ENCODE data around the gene LIMK2. TPM values are rescaled to one million over a fixed set of nuclear protein-coding genes. Genes with fewer than 3 reads are reported as not detected.
A peak's percentile ranks its signal among the peaks of the same experiment; 100 is the strongest.

The LIMK2 gene
- total and polyA plus RNA-seq, 10 of the 15 experiments (the other 5 are each of a cell fraction or from before 2014, with no cell fraction given), result 2.9 to 40.4 (median 26.7) TPM

- TF ChIP-seq ELK1 (IDR thresholded peaks at IDR 0.05; ENCODE audit: low read depth, low read length), result no peak; the same call in 1 of the 2 replicates
- TF ChIP-seq NFYA (IDR thresholded peaks at IDR 0.05; ENCODE audit: borderline replicate concordance, low read depth, low read length), result no peak; the same call in 1 of the 2 replicates
- TF ChIP-seq YBX1 (IDR thresholded peaks at IDR 0.05), result no peak
- peak; percentile 79 for TF ChIP-seq RELA (IDR thresholded peaks at IDR 0.05; ENCODE audit: borderline replicate concordance, partially characterized antibody)
- TF ChIP-seq CBX5 (IDR thresholded peaks at IDR 0.05; ENCODE audit: low read depth), result no peak
- no peak for TF ChIP-seq SREBF2 (IDR thresholded peaks at IDR 0.05; ENCODE audit: low read length)
- peak; percentile 93 for TF ChIP-seq NFYB (IDR thresholded peaks at IDR 0.05; ENCODE audit: insufficient read depth, low read depth, low read length)
- TF ChIP-seq STAT1 (conservative IDR thresholded peaks at IDR 0.05), result no peak
- no peak for TF ChIP-seq CBFB (IDR thresholded peaks at IDR 0.05; ENCODE audit: low read depth)
- no peak for TF ChIP-seq ZNF622 (IDR thresholded peaks at IDR 0.05)
- no peak for TF ChIP-seq ZNF274 (IDR thresholded peaks at IDR 0.05; ENCODE audit: insufficient read depth, insufficient read length)
- TF ChIP-seq SMC3 (IDR thresholded peaks at IDR 0.05; ENCODE audit: borderline replicate concordance, low read length), result no peak
- TF ChIP-seq ZBTB11 (CRISPR knock-in tag; IDR thresholded peaks at IDR 0.05), result no peak
- TF ChIP-seq KDM1A (IDR thresholded peaks at IDR 0.05; ENCODE audit: borderline replicate concordance), result no peak
- TF ChIP-seq RAD51 (IDR thresholded peaks at IDR 0.05), result no peak
- TF ChIP-seq CHD2 (IDR thresholded peaks at IDR 0.05; ENCODE audit: borderline replicate concordance, low read depth, low read length), result peak; percentile 74
- no peak for TF ChIP-seq SUPT20H (IDR thresholded peaks at IDR 0.05; ENCODE audit: borderline replicate concordance, control insufficient read depth, low read depth, low read length)
- peak; percentile 91 for TF ChIP-seq FOXK2 (IDR thresholded peaks at IDR 0.05)
- 0 out of 2 replicates have a peak, but pooled peaks have one; percentile 46 for TF ChIP-seq SMAD5 (IDR thresholded peaks at IDR 0.05; ENCODE audit: low read depth)
- no peak for TF ChIP-seq ZBTB40 (IDR thresholded peaks at IDR 0.05; ENCODE audit: borderline replicate concordance)
- TF ChIP-seq BCL11A (IDR thresholded peaks at IDR 0.05; ENCODE audit: low read depth, low read length), result no peak
- no peak for TF ChIP-seq JUND (IDR thresholded peaks at IDR 0.05; ENCODE audit: low read depth, low read length)
- no peak for TF ChIP-seq ZNF24 (IDR thresholded peaks at IDR 0.05)
These were observed 78.7 kb downstream of the LIMK2 start (continued) for GRCh38 chr22:31290494-31291471.

All from GM12878 (cell line).